GM21526 (cell line): ENCODE results near the gene PRND.
"Not testable (repeated sequence)": the region's sequence is repeated elsewhere in the genome, so short reads cannot be mapped to it uniquely, and the experiment has no call there.

Experiments
- ATAC-seq: cut with Tn5 transposase; IDR thresholded peaks from one replicate; pipeline ENCODE4 v1.9.1; 2021; ENCODE audit warnings: moderate library complexity; ENCODE audit not compliant: unreplicated experiment, low FRiP score

The PRND gene

DNA sequence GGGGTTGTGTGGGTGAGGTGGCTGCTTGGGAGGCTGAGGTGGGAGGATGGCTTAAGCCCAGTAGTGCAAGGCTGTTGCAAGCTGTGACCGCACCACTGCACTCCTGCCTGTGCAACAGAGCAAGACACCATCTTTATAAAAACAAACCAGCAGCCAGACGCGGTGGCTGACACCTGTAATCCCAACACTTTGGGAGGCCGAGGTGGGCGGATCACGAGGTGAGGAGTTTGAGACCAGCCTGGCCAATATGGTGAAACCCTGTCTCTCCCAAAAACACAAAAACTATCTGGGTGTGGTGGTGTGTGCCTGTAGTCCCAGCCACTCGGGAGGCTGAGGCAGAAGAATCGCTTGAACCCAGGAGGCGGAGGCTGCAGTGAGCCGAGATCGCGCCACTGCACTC lies 14.8 kb upstream of the PRND start:
- ATAC-seq = not testable (repeated sequence)

DNA sequence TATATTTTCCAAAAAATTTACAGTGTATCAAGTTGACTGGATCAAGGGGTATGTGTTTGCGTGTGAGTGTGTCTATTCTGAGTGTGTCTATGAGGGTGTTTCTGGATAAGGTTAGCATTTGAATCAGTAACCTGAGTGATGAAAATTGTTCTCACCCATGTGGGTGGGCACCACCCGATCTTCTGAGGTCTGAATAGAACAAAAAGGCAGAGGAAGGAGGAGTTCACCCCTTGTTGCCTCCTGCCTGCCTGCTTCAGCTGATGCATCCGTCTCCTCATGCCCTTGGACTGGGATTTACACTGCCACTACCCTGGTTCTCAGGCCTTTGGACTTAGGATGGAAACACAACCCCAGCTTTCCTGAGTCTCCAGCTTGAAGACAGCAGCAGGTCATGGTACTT lies 13.7 kb upstream of the PRND start:
- no peak for ATAC-seq

DNA sequence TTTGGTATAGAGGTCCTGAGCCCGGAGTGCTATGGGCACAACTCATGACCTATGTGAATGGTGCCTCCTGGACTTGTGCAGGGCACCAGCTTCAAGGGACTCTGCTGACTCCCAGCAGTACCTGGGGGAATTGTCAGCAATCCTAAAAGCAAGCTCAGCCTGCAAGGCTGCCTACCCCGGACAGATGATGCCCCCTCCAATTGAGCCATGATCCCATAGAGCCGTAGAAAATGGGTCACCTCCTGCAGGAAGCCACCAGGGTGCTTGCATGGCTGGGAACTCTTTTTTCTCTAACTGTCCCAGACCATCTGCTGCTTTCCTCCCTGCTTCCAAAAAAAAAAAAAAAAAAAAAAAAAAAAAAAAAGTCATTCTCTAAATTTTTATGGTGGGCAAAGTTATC lies 12.9 kb upstream of the PRND start:
- ATAC-seq = no peak

DNA sequence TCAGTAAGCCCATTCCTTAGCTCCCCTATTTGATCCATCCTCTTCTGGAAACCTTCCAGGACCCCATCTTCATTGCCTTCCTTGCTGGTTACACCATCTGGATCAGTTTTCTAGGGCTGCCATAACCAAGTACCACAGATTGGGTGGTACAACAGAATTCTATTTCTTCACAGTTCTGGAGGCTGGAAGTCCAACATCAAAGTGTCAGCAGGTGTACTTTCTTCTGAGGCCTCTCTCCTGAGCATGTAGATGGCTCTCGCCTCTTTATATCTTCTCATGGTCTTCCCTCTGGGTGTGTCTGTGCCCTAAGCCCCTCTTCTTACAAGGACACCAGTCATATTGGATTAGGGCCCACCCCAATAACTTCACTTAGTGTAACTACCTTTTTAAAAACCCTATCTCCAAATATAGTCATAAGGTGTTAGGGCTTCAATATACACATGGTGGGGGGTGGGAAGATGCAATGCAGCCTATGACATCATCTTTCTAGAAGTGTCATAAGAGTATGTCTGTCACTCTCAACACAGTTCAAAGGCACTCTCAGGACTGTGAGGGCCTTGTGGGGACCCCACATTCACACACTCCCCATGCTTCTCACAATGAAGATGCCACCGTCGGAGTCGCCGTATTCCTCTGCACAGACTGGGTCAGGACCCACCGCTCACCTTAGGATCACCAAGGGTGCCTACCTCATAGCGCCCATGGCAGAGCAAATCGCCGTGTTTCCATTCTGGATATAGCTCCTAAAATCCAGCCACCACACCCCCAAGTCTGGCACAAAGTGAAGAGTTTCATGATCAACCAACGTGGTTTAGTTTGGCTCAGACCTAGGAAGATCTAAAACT lies 12.2 kb upstream of the PRND start:
- ATAC-seq = no peak

DNA sequence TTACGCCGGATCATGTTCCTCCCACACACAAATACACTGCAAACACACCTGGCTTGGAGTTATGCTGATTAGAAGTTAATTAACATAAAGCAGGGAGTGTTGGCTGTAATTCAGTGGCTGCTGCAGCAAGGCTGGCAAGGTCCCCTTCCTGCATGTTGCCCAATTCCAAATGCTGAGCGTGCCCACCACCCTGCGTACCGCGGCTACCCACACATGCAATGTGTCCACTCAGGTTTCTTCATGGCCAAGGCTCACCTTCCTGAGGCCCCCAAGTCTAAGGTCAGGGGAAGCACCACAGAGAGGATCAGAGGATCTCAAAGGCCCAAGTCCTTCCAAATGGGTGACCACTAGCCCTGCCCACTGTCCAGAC lies 11.6 kb upstream of the PRND start:
- ATAC-seq = no peak

DNA sequence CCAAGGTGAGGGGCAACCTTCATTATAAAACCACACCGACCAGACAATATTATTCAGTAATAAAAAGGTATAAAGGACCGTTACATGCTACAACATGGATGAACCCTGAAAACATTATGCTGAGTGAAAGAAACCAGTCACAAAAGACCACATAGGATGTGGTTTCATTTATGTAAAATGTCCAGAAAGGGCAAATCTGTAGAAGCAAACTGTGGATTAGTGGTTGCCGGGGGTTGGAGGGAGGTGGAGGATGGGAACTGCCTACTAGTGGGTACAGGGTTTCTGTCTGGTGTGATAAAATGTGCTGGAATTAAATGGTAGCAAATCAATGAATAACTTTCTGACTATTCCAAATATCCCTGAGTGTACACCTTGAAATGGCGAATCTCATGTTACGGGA lies 10.2 kb upstream of the PRND start:
- ATAC-seq = no peak

DNA sequence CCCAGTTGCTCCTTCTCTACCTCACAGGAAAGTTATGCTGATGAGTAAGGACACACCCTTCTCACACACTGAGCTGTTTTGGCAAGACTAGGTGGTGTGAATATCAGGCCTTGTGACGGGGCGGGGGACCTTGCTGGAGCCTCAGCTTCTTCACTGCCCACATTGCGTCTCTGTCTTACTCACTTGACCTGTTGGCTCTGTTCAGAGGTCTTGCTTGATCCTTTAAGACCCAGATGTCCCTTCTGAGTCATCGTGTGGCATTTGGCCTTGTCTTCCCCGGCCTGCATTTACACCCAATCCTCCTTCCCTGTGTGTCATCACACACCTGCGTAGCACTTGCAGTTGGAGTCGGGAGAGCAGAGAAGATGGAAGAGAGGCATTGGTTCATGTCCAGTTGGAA lies 8.3 kb upstream of the PRND start:
- no peak for ATAC-seq

DNA sequence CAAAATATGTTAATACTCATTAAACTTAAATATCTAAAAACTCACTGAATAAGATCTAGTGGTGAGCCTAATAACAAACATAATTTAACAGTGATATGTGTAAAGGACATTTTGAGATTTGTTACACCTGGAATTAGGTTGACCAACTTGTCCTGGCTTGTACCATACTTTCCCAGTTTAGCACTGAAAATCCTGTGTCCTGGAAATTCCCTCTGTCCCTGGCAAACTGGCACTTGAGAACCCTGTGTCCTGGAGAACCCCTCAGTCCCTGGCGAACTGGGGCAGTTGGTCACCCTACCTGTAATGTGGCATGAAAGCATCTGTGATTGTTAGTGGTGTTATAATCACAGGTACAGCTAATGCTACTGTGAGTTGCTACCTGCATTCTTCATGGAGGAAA lies 6.9 kb upstream of the PRND start:
- no peak for ATAC-seq

DNA sequence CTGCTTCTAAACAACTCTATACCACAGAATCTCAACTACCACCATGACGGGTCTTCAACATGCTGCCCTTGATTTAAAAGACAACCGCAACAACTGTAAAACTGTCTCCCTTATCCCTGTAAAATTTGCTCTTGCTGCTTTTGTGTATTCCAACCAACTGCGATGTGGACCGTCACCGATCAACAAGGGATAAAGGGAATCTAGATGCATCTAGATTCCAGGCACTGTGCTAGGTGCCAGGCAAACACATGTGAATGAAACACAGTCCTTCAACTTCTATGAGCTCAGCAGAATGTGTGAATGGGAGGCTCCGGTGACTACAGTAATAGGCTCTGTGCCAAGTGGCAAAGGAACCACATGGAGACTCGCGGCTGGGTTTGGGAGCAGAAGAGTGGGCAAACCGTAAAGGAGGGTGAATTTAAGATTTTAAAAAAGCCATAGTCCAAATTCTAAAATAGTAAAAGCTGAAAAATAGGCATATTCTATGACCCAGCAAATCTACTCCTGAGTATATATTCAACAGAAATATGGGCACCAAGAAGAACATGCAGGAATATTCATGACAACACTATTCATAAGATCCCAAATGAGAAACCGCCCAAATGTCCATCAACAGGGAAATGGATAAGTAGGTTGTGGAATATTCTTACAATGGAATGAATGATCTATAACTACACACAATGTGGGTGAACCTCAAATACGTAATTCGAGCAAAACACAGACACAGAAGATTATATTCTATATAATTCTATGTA lies 3.7 kb upstream of the PRND start:
- ATAC-seq = no peak

DNA sequence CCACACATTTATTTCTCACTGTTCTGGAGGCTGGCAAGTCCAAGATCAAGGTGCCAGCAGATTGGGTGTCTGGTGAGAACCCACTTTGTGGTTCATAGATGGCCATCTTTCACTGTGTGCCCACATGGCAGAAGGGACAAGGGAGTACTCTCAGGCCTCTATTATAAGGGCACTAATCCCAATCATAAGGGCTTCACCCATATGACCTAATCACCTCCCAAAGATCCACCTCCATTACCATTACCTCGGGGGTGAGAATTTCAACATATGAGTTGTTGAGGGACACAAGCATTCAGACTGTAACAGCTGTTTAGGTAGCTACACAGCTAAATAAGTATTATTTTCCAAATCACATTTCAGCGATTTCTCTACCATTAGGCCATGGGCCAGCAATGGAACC lies 2.5 kb upstream of the PRND start:
- ATAC-seq = no peak

DNA sequence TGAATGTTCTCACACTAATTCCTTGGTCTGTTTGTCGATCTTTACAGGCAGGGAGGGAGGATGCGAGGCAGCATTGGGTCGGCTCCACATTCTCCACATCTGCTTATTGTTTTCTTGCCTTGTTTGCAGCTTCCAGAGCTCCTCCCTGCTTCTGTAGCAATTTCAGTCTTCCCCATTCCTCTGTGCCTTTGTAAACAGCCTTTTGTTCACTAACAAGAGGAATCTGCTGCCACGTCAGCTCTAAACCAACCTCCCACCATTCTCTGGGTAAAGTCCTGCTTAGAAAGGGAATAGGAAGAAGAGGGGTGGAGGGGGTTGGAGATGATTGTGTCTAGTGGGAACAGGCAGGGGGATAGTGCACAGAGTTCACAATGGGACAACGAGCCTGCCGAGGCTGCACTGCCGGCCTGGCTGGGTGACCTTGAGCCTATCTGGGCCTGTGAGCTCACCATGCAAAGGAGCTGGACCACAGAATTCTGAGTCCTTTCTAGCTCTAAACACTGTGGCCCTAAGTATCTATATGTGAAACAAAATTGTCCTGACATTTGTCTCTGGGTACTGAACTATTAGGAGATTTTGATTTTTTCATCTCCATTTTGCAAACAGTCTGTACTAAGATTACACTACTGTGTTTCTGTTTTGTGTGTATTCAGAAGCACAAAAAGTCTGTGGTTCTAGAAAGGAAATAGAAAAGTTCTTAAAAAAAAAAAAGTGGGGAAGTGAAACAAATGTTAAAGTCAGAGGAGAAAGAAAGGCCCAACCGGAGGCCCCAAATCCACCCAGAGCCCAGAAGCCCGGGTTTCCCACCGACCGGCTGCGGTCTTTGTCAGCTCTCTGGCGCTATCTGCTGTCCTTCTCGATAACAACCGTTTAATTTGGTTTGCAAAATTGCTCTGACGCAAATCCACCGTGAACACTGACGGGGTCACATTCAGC lies 1.4 kb upstream of the PRND start:
- ATAC-seq = peak; percentile 93

DNA sequence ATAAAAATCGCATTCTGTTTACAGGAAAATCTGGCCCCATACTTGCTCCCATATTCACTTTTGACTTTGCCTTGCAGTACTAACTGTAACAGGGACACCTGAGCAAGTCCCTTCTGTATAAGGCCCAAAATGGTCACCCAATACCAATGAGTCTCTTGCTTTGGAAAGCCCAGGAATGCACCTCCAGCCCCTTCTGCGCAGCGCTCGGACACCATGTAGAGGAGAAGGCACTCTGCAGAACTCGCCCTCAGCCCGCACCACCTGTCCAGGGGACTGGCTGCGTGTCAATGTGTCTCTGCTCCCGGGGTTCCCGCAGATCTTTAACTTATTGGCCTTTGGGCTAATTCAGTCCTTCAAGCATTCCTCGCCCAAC lies 746 bp upstream of the PRND start:
- ATAC-seq = peak; percentile 5

DNA sequence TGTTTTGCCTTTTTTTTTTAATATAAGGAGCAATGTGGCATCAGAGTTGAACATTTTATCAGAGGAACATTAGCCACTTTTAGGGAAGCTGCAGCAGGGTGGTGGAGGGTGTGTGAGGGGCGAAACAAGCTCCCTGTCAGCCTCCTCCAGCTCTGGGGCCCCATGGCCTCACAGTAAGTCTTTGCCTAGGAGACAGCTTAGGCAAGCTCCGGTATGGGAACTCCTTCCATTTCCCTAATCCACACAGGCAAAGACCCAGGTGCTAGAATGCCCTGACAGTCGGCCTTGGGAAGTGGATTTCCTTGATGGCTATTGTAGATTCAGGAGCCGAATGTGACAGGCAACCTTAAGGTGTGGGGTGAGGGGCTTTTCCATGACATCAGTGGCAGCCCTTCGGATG lies 862 bp downstream of the PRND start:
- ATAC-seq = no peak

DNA sequence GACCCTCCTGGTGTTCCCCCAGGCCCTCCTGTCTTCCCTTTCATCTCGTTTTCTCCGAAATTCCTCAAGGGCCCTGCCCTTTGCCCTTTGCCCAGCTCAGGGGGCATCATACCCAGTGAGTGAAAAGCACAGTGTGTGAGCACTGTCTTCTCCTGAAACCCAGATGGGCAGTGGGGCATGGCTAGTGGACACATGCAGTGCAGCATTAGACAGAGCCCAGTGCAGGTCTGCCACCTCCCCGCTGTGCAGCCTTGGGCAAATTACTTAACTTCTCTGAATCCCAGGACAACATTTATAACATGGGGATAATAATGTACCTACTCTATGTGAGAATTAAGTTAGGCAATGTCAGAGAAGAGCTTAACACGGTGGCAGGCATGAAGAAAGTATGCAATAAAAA lies 1.3 kb downstream of the PRND start:
- no peak for ATAC-seq

DNA sequence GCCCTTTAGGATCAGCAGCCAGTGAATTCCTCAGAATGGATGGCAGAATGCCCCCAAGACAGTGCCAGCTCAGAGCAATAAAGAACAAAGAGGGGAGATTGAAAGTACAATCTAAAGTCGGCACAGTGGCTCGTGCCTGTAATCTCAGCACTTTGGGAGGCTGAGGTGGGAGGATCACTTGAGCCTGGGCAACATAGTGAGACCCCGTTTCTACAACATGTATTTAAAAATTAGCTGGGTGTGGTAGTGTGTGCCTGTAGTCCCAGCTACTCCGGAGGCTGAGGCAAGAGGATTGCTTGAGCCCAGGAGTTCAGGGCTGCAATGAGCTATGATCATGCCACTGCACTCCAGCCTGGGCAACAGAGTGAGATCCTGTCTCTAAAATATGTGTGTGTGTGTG lies 1.8 kb downstream of the PRND start:
- not testable (repeated sequence) for ATAC-seq

DNA sequence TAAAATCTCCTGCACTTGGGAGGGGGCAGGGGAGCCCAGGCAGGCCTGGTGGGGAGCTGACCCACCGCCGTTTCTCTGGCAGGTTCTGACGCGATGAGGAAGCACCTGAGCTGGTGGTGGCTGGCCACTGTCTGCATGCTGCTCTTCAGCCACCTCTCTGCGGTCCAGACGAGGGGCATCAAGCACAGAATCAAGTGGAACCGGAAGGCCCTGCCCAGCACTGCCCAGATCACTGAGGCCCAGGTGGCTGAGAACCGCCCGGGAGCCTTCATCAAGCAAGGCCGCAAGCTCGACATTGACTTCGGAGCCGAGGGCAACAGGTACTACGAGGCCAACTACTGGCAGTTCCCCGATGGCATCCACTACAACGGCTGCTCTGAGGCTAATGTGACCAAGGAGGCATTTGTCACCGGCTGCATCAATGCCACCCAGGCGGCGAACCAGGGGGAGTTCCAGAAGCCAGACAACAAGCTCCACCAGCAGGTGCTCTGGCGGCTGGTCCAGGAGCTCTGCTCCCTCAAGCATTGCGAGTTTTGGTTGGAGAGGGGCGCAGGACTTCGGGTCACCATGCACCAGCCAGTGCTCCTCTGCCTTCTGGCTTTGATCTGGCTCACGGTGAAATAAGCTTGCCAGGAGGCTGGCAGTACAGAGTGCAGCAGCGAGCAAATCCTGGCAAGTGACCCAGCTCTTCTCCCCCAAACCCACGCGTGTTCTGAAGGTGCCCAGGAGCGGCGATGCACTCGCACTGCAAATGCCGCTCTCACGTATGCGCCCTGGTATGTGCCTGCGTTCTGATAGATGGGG lies 3.0 kb downstream of the PRND start:
- no peak for ATAC-seq

DNA sequence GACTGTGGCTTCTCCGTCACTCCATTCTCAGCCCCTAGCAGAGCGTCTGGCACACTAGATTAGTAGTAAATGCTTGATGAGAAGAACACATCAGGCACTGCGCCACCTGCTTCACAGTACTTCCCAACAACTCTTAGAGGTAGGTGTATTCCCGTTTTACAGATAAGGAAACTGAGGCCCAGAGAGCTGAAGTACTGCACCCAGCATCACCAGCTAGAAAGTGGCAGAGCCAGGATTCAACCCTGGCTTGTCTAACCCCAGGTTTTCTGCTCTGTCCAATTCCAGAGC lies 3.5 kb downstream of the PRND start:
- no peak for ATAC-seq

DNA sequence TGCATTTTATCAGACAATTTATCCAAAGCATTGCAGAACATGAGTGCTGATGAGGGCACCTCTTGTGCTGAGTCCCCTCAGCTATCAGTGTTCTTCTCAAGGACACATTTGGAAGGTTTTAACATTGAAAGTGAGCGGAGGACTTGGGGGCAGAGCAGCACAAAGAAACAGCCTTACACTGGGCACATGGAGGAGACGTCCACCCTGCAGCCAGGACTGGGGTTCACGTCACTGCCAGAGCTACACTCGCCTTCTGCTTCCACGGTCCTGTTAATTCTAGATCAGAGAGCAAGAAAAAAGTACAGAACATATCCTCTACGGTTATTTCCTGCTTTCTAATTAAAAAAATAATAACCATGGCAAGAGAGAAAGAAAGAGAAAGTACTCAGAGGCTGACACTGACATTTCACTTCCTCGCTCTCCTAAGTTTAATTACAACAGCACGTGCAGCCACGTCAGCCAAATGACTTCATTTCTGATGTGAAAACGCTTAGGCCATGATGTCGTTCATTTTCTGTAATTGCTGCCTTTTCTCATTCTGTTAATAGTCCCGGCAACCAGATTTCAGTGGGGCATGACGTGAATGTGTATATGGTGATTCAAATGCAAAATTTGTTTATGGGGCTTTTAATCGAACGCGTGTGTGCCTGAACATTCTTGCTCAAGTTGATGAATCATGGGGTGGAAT lies 5.1 kb downstream of the PRND start:
- ATAC-seq = no peak

DNA sequence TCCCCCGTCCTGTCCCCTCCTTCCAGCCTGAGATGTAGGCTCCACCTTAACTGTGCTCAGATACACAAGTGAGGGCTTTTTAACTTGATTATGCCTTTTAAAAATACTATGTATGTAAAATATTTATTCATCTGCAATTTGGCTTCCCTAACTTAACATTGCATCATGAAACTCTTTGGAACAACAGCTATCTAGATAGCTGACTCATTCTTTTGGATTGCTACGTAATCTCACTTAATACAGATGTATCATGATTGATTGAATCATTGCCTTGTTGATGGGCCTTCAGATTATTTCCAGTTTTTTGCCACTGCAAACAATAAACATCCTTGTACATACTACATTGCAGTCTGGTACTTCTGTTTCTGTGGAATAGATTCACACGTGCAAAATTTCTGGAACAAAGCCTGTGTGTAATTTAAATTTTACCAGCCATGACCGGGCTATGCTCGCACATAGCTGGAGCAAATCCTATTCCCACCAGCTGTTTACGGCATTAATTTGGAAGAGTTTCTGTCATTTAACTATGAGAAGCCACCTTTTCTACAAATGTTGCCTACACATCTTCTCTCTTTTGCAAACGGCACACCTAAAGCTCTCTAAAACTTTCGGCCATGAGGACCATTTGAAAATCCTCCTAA lies 6.5 kb downstream of the PRND start:
- no peak for ATAC-seq

DNA sequence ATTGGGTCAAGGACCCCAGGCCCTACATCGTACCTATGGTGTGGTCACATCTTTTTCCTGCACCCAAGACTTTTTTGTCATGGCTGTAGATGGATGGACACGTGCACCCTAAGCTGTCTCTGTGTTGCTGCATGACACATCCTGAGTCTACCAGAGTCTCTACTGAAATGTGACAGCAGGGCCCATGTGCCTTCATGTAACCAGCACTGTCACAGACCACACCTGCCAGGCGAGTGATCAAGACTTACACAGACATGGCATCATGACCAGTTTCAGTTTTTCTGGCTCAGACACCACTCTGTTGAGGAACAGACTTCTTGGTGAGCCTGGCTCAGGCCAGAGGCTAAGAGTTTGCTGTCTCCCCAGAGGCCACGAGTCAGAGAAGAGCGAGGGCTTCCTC lies 7.6 kb downstream of the PRND start:
- ATAC-seq = no peak
